Fibroblast of the aortic adventitia (primary cell): ENCODE measurements around the gene VPS72. TPM values are rescaled to one million over a fixed set of nuclear protein-coding genes. Genes with fewer than 3 reads are reported as not detected.
"Not testable (repeated sequence)": the region's sequence is repeated elsewhere in the genome, so short reads cannot be mapped to it uniquely, and the experiment has no call there.

Experiments
- DNase-seq: peaks from one replicate; pipeline ENCODE4 v3.0.0-alpha.2; 2010; ENCODE audit warnings: low read depth
- H3K4me3 ChIP-seq: 2 replicates; pipeline ENCODE4 v1.5.1; 2011; ENCODE audit warnings: low read depth, mild to moderate bottlenecking, control low read depth, low read length, moderate library complexity
- total RNA-seq: library from RNA; depleted of rRNA; stranded (reverse); fragments of >200 nt; gene quantifications from 2 replicates; pipeline ENCODE4 v1.2.3, GENCODE V29; 2012; ENCODE audit warnings: low replicate concordance
- TF ChIP-seq, protein P1 (sequence below): IDR thresholded peaks from 2 replicates; pipeline ENCODE4 v1.5.1; 2011; ENCODE audit warnings: mild to moderate bottlenecking, low read length, control low read depth, inconsistent platforms; ENCODE audit not compliant: insufficient read depth

The VPS72 gene
- total RNA-seq, 1 donor = 42.8 TPM

DNA sequence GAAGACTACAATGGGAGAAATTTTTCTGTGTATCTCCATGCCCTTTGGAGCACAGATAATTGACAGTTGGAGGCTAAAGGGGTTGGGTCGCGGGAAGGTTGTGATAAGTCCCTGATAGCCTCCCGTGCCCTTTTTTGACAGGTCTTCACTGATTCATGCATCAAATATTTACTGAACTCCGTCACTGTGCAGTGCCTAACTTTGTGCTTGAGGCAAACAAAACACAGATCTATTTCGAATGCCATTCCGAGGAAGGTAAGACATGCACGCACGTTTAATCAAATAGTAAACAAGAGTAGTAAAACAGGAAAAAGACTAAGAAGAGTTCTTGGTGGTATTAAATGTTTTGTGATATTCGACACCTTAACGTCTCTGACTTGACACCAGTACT is 7.9 kb upstream of the VPS72 start:
- DNase-seq = no peak
- TF ChIP-seq, protein P1, sequence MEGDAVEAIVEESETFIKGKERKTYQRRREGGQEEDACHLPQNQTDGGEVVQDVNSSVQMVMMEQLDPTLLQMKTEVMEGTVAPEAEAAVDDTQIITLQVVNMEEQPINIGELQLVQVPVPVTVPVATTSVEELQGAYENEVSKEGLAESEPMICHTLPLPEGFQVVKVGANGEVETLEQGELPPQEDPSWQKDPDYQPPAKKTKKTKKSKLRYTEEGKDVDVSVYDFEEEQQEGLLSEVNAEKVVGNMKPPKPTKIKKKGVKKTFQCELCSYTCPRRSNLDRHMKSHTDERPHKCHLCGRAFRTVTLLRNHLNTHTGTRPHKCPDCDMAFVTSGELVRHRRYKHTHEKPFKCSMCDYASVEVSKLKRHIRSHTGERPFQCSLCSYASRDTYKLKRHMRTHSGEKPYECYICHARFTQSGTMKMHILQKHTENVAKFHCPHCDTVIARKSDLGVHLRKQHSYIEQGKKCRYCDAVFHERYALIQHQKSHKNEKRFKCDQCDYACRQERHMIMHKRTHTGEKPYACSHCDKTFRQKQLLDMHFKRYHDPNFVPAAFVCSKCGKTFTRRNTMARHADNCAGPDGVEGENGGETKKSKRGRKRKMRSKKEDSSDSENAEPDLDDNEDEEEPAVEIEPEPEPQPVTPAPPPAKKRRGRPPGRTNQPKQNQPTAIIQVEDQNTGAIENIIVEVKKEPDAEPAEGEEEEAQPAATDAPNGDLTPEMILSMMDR = no peak
- H3K4me3 ChIP-seq = peak overlapping the region; percentile 99

DNA sequence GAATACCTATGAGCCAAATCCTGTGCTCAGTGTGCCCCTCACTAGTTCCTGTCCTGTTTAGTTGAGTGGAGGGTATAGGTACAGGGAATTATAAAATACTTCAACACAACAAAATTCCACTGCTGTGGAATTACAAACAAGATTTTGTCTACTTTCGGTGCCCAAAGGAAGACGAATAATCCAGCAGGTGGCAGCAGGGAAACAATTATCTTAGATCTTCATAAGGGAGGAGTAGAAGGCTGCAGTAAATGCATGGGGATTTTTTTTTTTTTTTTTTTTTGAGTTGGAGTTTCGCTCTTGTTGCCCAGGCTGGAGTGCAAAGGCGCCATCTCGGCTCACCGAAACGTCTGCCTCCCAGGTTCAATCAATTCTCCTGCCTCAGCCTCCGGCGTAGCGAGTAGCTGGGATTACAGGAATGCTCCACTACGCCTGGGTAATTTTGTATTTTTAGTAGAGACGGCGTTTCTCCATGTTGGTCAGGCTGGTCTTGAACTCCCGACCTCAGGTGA is 6.3 kb upstream of the VPS72 start:
- TF ChIP-seq, protein P1 = peak; percentile 67
- no peak overlapping the region for H3K4me3 ChIP-seq
- DNase-seq = peak; percentile 93

DNA sequence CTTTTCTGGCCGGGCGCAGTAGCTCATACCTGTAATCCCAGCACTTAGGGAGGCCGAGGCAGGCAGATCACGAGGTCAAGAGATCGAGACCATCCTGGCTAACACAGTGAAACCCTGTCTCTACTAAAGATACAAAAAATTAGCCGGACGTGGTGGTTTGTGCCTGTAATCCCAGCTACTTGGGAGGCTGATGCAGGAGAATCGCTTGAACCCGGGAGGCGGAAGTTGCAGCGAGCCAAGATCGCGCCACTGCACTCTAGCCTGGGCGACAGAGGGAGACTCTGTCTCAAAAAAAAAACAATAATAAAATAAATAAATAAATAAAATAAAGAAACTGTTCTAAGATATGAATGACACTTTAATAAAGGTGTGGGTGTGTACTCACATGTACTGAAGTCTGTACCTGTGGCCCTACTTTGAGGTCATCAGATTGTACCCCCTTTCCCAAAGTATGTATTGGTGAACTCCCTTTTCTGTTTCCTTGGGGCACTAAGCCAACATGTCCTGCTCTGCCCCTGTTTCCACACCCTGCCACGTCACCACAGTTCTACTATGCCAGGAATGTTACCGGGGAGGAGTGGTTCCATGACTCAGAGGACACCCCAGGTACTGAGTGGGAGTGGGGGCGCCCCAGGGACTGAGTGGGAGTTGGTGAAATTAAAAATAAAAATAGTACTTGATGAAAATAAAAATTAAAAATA is 5.0 kb upstream of the VPS72 start:
- not testable (repeated sequence) for H3K4me3 ChIP-seq
- peak; percentile 91 for DNase-seq

DNA sequence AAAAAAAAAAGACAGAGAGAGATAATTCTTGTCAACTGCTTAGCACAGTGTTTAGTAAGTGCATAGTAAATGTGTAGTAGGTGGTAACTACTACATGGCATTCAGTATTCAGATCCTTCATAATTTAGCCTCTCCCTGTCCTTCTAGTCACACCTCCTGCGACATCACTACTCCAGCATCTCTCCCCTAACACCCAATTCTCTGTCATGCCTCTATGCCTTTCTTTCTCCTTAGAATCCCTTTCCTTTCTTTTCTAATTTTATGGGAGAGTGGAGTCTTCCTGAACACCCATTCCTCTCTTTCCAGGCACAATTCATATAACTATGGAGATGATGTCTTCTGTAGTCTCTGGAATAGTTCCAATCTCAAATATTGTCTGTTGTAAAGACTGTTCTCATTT is 3.9 kb upstream of the VPS72 start:
- DNase-seq = no peak
- TF ChIP-seq, protein P1 = no peak
- H3K4me3 ChIP-seq = no peak overlapping the region

DNA sequence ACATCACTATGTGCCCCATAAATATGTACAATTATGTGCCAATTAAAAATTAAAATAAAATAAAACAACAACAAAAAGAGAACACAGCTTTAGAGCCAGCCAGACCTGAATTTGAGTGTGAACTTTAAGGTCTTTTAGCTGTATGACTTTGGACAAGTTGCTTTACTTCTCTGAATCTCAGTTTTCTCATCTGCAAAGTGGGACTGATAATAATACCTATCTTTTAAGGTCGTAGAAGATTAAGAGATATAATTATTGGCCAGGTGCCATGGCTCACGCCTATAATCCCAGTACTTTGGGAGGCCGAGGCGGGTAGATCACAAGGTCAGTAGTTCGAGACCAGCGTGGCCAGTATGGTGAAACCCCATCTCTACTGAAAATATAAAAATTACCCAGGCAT is 3.3 kb upstream of the VPS72 start:
- TF ChIP-seq, protein P1 = no peak
- DNase-seq = no peak
- no peak overlapping the region for H3K4me3 ChIP-seq

DNA sequence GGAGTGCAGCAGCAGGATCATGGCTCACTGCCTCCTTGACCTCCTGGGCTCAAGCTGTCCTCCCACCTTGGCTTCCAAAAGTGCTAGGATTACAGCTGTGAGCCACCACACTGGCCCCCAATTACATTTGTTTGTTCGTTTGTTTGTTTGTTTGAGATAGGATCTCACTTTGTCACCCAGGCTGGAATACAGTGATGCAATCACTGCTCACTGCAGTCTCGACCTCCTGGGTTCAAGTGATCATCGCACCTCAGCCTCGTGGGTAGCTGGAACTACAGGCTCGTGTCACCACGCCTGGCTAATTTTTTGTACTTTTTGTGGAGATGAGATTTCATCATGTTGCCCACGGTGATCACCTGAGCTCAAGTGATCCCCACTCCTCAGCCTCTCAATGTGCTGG is 2.0 kb upstream of the VPS72 start:
- TF ChIP-seq, protein P1 = no peak
- no peak for DNase-seq
- H3K4me3 ChIP-seq = no peak overlapping the region

DNA sequence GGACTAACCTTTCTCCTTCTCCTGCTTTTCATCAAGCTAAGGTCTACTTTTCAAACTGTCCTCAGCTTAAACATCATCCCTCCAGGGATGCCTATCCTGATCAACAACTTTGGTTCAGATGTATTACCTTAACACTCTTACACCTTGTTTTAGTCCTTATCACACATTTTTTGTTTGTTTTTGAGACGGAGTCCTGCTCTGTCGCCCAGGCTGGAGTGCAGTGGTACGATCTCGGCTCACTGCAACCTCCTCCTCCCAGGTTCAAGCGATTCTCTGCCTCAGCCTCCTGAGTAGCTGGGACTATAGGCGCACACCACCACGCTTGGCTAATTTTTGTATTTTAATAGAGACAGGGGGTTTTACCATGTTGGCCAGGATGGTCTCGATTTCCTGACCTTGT is 1.3 kb downstream of the VPS72 start:
- peak overlapping the region; percentile 88 for H3K4me3 ChIP-seq
- DNase-seq = not testable (repeated sequence)

DNA sequence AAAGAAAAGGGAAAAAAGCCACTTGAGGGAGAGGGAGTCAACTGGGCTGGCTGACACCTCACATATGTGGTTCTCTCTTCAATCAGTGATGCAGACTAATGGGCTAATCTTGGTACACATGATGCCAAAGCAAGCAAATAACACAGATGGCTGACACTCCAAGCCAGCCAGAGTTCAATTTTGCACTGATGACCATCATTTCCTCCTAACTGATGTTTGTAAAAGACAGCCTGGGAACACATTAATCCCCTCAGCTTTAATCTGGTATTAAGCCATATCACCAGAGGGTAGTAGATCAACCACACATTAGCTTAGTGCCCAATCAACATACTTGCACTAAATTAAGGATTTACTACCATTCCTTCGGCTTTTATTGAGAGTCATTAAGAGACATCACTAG is 2.8 kb downstream of the VPS72 start:
- TF ChIP-seq, protein P1 = no peak
- no peak overlapping the region for H3K4me3 ChIP-seq
- DNase-seq = no peak
